NCI-H128 (cell line): ENCODE results near the gene ELOVL7.
"Not testable (repeated sequence)": the region's sequence is repeated elsewhere in the genome, so short reads cannot be mapped to it uniquely, and the experiment has no call there.

ENCODE experiments used
- DNase-seq: peaks from one replicate; lab custom pipeline; 2025; ENCODE audit not compliant: unreplicated experiment; lab: John Stamatoyannopoulos, UW

ELOVL7 gene

DNA sequence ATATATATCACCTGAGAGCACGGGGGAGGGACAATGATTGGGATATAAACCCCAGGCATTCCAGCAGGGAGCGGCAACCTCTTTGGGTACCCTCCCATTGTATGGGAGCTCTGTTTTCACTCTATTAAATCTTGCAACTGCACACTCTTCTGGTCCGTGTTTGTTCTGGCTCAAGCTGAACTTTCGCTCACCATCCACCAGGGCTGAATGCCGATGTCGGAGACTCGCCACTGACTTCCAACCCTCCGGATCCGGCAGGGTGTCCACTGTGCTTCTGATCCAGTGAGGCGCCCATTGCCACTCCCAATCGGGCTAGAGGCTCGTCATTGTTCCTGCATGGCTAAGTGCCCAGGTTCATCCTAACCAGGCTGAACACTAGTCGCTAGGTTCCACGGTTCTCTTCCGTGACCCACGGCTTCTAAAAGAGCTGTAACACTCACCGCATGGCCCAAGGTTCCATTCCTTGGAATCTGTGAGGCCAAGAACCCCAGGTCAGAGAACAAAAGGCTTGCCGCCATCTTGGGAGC, 48.6 kb downstream of the ELOVL7 start:
- DNase-seq, result not testable (repeated sequence)

GRCh38 chr5:60794691-60795090, 49.4 kb downstream of the ELOVL7 start:
- DNase-seq, result no peak

GRCh38 chr5:60792438-60792837, 51.6 kb downstream of the ELOVL7 start:
- DNase-seq, result no peak

GRCh38 chr5:60789551-60789950, 54.5 kb downstream of the ELOVL7 start:
- DNase-seq, result no peak

DNA sequence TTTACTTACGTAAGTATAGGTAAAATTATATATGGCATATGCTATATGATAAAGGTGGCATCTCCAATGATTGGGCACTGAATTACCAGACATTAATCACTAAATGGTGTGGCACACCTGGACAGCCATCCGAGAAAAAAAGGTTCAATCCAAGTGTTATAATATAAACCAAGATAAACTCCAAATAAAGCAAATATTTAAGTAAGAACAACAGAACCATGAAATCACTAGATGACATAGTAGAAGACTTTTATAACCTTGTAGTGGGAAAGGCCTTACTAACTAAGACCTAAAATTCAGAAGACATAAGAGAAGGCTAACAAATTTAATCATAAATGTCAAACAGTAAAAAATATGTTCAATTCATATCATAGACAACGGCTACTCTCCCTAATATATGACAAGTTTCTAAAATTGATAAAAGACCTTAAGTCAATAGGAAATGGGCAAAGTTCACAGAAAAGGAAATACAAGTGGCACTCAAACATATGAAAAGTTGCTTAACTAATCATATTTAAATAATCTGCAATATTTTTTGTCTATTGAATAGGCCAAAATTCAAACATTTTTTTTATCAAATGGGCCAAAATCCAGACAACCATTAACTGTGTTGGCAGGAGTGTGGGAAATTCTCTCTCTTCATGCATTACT, 55.1 kb downstream of the ELOVL7 start:
- no peak for DNase-seq

DNA sequence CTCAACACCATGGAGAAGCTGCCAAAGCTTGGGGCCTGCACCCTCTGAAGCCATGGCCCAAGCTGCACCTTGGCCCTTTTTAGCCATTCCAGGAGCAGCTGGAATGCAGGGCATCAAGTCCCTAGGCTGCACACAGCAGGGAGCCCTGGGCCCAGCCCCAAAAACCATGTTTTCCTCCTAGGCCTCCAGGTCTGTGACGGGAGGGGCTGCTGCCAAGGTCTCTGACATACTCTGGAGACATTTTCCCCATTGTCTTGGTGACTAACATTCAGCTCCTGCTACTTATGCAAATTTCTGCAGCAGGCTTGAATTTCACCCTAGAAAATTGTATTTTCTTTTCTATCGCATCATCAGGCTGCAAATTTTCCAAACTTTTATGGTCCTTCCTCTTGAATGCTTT, 64.6 kb downstream of the ELOVL7 start:
- DNase-seq, result no peak

DNA sequence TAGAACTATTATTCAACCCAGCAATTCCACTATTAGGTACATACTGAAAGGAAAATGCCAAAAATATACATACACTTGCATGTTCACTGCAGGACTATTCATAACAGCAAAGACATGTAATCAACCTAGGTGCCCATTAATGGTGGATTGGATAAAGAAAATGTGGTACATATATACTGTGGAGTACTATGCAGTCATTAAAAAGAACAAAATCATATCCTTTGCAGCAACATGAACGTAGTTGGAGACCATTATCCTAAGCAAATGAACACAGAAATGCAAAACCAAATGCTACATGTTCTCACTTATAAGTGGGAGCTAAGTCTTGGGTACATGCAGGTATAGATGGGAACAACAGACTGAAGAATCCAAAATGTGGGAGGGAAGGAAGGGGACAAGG, 67.7 kb downstream of the ELOVL7 start:
- no peak for DNase-seq

DNA sequence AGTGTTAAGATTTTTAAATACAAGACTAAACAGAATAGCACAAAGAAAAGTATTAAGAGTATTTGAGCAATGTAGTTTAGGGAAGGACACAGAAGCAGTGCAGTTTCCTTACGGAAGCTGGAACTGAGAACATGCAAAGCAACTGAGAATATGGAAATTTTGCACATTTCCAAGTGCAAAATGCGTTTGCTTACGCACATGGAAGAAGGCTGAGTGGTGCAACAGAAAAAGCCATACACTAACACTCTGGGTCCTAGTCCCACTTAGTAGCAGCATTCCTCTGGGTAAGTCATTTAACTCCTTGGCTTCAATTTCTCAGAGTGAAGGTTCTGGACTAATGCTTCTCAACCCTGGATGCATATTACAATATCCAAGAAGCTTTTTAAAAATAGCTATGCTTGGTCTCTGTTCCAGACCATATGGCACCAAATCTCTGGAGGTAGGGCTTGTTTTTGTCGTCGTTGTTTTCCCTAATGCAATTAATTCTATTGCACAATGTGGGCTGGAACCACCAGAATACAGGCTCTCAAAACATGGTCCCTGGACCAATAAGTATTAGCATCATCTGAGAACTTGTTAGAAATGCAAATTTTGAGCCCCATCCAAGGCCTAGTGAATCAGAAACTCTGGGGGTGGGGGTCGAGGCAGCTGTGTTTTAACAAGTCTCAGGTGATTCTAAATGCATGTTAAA, 78.9 kb downstream of the ELOVL7 start:
- DNase-seq, result no peak

GRCh38 chr5:60763061-60763460, 81.0 kb downstream of the ELOVL7 start:
- no peak for DNase-seq

GRCh38 chr5:60754495-60754894, 89.6 kb downstream of the ELOVL7 start:
- no peak for DNase-seq

- DNase-seq, result no peak
Measured at GRCh38 chr5:60744682-60745081, 99.4 kb downstream of the ELOVL7 start.

- DNase-seq, result no peak
Measured at GRCh38 chr5:60743511-60744314, 100.4 kb downstream of the ELOVL7 start.

DNA sequence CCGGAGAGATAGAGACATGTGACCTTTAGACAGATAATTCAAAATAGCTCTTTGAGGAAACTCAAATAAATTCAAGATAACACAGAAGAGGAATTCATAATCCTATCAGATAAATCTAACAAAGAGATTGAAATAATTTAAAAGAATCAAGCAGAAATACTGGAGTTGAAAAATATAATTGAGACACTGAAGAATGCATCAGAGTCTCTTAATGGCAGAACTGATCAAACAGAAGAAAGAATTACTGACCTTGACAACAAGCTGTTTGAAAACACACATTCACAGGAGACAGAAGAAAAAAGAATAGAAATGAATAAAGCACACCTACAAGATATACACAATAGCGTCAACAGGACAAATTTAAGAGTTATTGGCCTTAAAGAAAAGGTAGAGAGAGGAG, 103.7 kb downstream of the ELOVL7 start:
- DNase-seq, result no peak

DNA sequence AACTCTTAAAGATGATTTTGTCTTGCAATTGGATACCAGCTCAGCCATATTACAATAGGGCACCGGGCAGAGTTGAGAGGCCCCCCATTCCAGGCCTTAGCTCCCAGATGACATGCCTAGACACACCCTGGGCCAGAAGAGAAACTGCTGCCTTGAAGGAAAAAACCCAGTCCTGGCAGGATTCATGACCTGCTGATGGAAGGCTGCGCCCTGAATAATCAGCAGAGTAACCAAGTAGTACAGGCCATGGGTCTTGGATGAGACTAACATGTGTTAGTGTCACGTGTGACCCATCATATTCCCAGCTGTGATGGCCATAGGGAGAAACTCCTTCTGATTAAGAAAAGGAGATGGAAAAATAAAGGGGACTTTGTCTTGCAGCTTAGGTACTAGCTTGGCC, 105.1 kb downstream of the ELOVL7 start:
- DNase-seq, result no peak

DNA sequence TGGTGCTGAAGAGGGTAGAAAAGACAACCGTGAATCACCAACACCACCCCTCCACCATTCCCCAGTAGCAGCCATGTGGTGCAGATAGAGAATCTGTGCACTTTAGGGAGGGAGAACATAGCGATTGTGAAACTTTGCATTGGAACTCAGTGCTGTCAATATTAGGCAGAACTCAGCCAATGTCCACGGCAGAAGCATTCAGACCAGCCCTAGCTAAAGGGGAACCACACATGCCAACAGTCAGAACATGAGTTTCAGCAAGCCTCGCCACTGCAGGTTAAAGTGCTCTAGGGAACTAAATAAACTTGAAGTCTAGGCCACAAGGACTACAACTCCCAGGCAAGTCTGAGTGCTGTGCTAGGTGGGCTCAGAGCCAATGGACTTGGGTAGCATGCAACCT, 105.6 kb downstream of the ELOVL7 start:
- no peak for DNase-seq

- not testable (repeated sequence) for DNase-seq
Measured at GRCh38 chr5:60730858-60731257, 113.2 kb downstream of the ELOVL7 start.

DNA sequence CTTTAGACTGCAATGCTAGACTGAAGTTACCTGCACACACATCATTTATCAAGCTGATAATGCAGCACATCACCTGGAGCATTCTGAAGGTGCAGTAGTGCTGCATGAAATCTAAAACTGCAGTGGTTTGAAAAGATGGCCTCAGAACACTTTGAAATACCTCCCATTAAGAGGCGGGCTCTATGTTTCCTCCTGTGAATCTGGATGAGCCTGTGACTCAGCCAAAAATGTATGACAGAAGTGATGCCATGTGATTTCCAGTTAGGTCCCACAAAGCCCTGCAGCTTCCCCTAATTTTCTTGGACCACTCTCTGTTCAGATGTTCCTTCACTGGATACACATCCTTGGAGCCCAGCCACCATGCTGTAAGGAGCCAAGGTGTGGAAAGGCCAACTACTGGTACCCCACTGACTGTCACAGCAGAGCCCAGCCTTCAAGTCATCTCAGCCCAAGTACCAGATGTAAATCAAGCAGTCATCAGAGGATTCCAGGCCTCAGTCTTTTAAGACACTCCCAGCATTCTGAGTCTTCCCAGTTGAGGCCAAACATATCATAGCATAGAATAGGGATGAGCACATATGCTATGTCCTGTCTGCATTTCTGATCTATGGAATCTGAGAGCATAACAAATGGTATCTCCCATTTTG, 116.9 kb downstream of the ELOVL7 start:
- no peak for DNase-seq

DNA sequence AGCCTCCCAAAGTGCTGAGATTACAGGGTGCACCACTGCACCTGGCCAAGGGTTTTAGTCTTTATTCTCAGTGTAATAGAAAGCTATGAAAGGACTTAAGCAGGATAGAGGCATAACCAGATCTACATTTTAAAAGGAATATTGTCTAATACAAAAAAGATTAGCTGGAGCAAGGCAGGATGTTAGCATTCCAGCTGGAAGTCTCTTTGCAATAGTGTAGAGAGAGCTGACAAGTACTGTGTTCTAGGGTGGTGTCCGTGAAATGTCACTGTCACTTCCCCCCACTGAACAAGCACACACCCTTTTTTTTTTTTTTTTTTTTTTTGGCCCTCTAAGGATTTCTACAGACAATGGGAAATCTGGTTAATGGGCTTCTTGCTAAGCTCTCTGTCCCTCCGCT, 119.9 kb downstream of the ELOVL7 start:
- no peak for DNase-seq

GRCh38 chr5:60722416-60722815, 121.7 kb downstream of the ELOVL7 start:
- DNase-seq, result peak; percentile 36

DNA sequence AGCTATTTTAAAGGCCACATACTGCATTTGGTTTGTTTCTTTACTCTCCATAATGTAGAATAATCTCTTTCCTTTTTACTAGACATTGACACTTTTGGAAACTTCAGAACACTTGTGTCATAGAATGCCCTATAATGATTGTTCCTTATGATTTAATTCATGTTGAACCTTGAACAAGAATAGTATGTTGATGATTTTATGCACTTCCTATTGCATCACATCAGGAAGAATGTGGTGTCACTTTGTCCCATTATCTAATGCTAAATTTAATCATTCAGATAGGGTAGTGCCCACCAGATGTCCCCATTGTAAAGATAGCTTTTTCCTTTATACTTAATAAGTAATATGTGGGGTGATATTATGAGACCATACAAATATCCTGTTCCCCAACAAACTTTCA, 124.7 kb downstream of the ELOVL7 start:
- DNase-seq, result no peak

- DNase-seq, result no peak
Measured at GRCh38 chr5:60718166-60718892, 125.7 kb downstream of the ELOVL7 start.
